ENCODE measurements around the gene CYP2W1.

CYP2W1 gene

DNA sequence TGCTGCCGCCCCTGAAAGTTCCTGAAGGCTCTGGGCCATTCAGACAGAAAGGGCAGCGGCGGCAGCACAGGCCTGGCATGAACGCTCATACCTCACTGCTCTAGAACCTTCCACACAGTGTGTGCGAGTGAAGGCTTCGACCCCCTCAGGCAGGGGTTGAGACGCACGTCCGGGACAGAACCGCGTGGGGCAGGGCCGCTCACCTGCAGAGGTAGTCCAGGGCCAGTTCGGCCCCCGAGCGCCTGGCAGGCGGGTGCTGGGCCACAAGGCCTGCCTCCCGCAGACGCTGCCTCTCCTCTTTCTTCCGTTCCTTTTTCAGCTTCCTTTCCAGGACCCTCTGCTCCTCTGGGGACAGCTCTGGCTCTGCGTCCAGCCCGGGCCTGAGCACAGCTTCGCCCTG, 26.8 kb downstream of the CYP2W1 start:
- ChIA-PET POLR2A (no interaction called here), CTCF (interaction anchor here (0.9 kb wide), 1 partner anchor 17 kb away, joined by 3 read pairs; no protein-coding TSS in a partner anchor)
- no peaks in the 10 kb centered on the region for H3K4me1 ChIP-seq (ENCODE audit: control insufficient read depth, insufficient read depth, low read length)
- TF ChIP-seq ZNF530 (tag by site-specific recombination; IDR thresholded peaks at IDR 0.05; ENCODE audit: low read depth) (no peak), ZNF132 (tag by site-specific recombination; IDR thresholded peaks at IDR 0.05; ENCODE audit: borderline replicate concordance) (no peak), ZNF544 (tag by site-specific recombination; IDR thresholded peaks at IDR 0.05) (no peak), KLF16 (tag by site-specific recombination; IDR thresholded peaks at IDR 0.05) (no peak), MYNN (tag by site-specific recombination; IDR thresholded peaks at IDR 0.05; ENCODE audit: borderline replicate concordance) (no peak), ZNF416 (tag by site-specific recombination; IDR thresholded peaks at IDR 0.05) (no peak), KLF1 (tag by site-specific recombination; IDR thresholded peaks at IDR 0.05) (no peak), ZSCAN23 (tag by site-specific recombination; IDR thresholded peaks at IDR 0.05) (no peak), ZNF391 (tag by site-specific recombination; IDR thresholded peaks at IDR 0.05; ENCODE audit: borderline replicate concordance, low read depth) (no peak), ZNF561 (tag by site-specific recombination; IDR thresholded peaks at IDR 0.05; ENCODE audit: borderline replicate concordance) (no peak), ZNF558 (tag by site-specific recombination; IDR thresholded peaks at IDR 0.05) (no peak)
- TF ChIP-seq, protein P1, sequence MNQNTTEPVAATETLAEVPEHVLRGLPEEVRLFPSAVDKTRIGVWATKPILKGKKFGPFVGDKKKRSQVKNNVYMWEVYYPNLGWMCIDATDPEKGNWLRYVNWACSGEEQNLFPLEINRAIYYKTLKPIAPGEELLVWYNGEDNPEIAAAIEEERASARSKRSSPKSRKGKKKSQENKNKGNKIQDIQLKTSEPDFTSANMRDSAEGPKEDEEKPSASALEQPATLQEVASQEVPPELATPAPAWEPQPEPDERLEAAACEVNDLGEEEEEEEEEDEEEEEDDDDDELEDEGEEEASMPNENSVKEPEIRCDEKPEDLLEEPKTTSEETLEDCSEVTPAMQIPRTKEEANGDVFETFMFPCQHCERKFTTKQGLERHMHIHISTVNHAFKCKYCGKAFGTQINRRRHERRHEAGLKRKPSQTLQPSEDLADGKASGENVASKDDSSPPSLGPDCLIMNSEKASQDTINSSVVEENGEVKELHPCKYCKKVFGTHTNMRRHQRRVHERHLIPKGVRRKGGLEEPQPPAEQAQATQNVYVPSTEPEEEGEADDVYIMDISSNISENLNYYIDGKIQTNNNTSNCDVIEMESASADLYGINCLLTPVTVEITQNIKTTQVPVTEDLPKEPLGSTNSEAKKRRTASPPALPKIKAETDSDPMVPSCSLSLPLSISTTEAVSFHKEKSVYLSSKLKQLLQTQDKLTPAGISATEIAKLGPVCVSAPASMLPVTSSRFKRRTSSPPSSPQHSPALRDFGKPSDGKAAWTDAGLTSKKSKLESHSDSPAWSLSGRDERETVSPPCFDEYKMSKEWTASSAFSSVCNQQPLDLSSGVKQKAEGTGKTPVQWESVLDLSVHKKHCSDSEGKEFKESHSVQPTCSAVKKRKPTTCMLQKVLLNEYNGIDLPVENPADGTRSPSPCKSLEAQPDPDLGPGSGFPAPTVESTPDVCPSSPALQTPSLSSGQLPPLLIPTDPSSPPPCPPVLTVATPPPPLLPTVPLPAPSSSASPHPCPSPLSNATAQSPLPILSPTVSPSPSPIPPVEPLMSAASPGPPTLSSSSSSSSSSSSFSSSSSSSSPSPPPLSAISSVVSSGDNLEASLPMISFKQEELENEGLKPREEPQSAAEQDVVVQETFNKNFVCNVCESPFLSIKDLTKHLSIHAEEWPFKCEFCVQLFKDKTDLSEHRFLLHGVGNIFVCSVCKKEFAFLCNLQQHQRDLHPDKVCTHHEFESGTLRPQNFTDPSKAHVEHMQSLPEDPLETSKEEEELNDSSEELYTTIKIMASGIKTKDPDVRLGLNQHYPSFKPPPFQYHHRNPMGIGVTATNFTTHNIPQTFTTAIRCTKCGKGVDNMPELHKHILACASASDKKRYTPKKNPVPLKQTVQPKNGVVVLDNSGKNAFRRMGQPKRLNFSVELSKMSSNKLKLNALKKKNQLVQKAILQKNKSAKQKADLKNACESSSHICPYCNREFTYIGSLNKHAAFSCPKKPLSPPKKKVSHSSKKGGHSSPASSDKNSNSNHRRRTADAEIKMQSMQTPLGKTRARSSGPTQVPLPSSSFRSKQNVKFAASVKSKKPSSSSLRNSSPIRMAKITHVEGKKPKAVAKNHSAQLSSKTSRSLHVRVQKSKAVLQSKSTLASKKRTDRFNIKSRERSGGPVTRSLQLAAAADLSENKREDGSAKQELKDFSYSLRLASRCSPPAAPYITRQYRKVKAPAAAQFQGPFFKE (tag by site-specific recombination; IDR thresholded peaks at IDR 0.05; ENCODE audit: borderline replicate concordance): no peak
- TF ChIP-seq, protein P2, sequence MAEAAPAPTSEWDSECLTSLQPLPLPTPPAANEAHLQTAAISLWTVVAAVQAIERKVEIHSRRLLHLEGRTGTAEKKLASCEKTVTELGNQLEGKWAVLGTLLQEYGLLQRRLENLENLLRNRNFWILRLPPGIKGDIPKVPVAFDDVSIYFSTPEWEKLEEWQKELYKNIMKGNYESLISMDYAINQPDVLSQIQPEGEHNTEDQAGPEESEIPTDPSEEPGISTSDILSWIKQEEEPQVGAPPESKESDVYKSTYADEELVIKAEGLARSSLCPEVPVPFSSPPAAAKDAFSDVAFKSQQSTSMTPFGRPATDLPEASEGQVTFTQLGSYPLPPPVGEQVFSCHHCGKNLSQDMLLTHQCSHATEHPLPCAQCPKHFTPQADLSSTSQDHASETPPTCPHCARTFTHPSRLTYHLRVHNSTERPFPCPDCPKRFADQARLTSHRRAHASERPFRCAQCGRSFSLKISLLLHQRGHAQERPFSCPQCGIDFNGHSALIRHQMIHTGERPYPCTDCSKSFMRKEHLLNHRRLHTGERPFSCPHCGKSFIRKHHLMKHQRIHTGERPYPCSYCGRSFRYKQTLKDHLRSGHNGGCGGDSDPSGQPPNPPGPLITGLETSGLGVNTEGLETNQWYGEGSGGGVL (tag by site-specific recombination; IDR thresholded peaks at IDR 0.05): no peak
- TF ChIP-seq, protein P3, sequence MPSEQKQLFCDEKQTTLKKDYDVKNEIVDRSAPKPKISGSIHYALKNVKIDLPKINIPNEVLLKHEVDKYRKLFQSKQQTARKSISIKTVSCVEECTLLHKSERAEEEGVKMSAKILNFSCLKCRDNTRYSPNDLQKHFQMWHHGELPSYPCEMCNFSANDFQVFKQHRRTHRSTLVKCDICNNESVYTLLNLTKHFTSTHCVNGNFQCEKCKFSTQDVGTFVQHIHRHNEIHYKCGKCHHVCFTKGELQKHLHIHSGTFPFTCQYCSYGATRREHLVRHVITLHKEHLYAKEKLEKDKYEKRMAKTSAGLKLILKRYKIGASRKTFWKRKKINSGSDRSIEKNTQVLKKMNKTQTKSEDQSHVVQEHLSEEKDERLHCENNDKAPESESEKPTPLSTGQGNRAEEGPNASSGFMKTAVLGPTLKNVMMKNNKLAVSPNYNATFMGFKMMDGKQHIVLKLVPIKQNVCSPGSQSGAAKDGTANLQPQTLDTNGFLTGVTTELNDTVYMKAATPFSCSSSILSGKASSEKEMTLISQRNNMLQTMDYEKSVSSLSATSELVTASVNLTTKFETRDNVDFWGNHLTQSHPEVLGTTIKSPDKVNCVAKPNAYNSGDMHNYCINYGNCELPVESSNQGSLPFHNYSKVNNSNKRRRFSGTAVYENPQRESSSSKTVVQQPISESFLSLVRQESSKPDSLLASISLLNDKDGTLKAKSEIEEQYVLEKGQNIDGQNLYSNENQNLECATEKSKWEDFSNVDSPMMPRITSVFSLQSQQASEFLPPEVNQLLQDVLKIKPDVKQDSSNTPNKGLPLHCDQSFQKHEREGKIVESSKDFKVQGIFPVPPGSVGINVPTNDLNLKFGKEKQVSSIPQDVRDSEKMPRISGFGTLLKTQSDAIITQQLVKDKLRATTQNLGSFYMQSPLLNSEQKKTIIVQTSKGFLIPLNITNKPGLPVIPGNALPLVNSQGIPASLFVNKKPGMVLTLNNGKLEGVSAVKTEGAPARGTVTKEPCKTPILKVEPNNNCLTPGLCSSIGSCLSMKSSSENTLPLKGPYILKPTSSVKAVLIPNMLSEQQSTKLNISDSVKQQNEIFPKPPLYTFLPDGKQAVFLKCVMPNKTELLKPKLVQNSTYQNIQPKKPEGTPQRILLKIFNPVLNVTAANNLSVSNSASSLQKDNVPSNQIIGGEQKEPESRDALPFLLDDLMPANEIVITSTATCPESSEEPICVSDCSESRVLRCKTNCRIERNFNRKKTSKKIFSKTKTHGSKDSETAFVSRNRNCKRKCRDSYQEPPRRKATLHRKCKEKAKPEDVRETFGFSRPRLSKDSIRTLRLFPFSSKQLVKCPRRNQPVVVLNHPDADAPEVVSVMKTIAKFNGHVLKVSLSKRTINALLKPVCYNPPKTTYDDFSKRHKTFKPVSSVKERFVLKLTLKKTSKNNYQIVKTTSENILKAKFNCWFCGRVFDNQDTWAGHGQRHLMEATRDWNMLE (tag by site-specific recombination; conservative IDR thresholded peaks at IDR 0.05; ENCODE audit: low read depth): no peak
- TF ChIP-seq, protein P4, sequence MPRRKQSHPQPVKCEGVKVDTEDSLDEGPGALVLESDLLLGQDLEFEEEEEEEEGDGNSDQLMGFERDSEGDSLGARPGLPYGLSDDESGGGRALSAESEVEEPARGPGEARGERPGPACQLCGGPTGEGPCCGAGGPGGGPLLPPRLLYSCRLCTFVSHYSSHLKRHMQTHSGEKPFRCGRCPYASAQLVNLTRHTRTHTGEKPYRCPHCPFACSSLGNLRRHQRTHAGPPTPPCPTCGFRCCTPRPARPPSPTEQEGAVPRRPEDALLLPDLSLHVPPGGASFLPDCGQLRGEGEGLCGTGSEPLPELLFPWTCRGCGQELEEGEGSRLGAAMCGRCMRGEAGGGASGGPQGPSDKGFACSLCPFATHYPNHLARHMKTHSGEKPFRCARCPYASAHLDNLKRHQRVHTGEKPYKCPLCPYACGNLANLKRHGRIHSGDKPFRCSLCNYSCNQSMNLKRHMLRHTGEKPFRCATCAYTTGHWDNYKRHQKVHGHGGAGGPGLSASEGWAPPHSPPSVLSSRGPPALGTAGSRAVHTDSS (tag by site-specific recombination; IDR thresholded peaks at IDR 0.05): no peak
- H3K4me3 ChIP-seq (ENCODE audit: low read depth, low read length): no peak overlapping the region
- no peaks in the 10 kb centered on the region for H3K9me3 ChIP-seq (ENCODE audit: control insufficient read depth, insufficient read depth, low read depth, low read length)
- H3K36me3 ChIP-seq (ENCODE audit: control insufficient read depth in 2 of 2, insufficient read depth in 1 of 2, low read length in 2 of 2): peaks cover 0 to 12% of the 10 kb centered on the region in 2 experiments; a peak in 1 of 3 replicates
- no peak overlapping the region for H3K27ac ChIP-seq (ENCODE audit: extremely low read depth, low read depth, low read length)

Data from HEK293 (cell line).